A673 (cell line): ENCODE measurements around the gene CA4. TPM values are rescaled to one million over a fixed set of nuclear protein-coding genes. Genes with fewer than 3 reads are reported as not detected.
"Not testable (repeated sequence)": the region's sequence is repeated elsewhere in the genome, so short reads cannot be mapped to it uniquely, and the experiment has no call there.

Source experiments
- BruUV-seq: library from RNA; stranded (reverse); fragments of 400-500 nt; replicated peaks from 2 replicates; lab custom pipeline; 2021; lab: Mats Ljungman, UMichigan
- CTCF ChIA-PET: fragments of 300-600 bp; sonication (Branson Sonifier 250); formaldehyde crosslinking; loops from one replicate; lab custom pipeline; 2022; ENCODE audit warnings: antibody characterized with exemption; lab: Charles Lee
- POLR2A ChIA-PET: fragments of 300-600 bp; sonication (Branson Sonifier 250); formaldehyde crosslinking; loops from one replicate; lab custom pipeline; 2022; ENCODE audit warnings: antibody characterized with exemption; ENCODE audit not compliant: low non-redundant PET; lab: Charles Lee
- DNase-seq: peaks from one replicate; pipeline ENCODE4 v3.0.0-alpha.2; 2015; ENCODE audit warnings: low spot score
- H3K27ac ChIP-seq: fragments of 200-600 bp; sonication (generic); 2 replicates; pipeline ENCODE4 v1.5.1; 2016; ENCODE audit warnings: mixed run types, low read depth, mild to moderate bottlenecking, mixed read lengths, antibody characterized with exemption, low read length; ENCODE audit not compliant: poor library complexity, severe bottlenecking
- H3K27me3 ChIP-seq: fragments of 200-600 bp; sonication (generic); replicated peaks from 2 replicates; pipeline ENCODE4 v1.6.1; 2017; ENCODE audit warnings: mixed run types, low read depth, mild to moderate bottlenecking, mixed read lengths, antibody characterized with exemption, low read length; ENCODE audit not compliant: insufficient read depth, poor library complexity
- H3K36me3 ChIP-seq: fragments of 200-600 bp; sonication (generic); 2 replicates; pipeline ENCODE4 v1.6.1; 2016; ENCODE audit warnings: mixed run types, mild to moderate bottlenecking, mixed read lengths, antibody characterized with exemption, low read length; ENCODE audit not compliant: insufficient read depth, poor library complexity, severe bottlenecking
- H3K4me1 ChIP-seq: fragments of 200-600 bp; sonication (generic); 2 replicates; pipeline ENCODE4 v1.6.1; 2017; ENCODE audit warnings: mixed run types, mild to moderate bottlenecking, mixed read lengths, antibody characterized with exemption, low read length; ENCODE audit not compliant: insufficient read depth, poor library complexity, severe bottlenecking
- H3K4me3 ChIP-seq: fragments of 200-600 bp; sonication (generic); 2 replicates; pipeline ENCODE4 v1.5.1; 2016; ENCODE audit warnings: low read depth, mixed run types, mild to moderate bottlenecking, mixed read lengths, low read length; ENCODE audit not compliant: poor library complexity, severe bottlenecking
- H3K9me3 ChIP-seq: fragments of 200-600 bp; sonication (generic); 2 replicates; pipeline ENCODE4 v1.6.1; 2016; ENCODE audit warnings: mixed run types, low read depth, mild to moderate bottlenecking, mixed read lengths, antibody characterized with exemption, low read length; ENCODE audit not compliant: poor library complexity, severe bottlenecking
- CTCF ChIP-seq: fragments of 300-800, 200-600 bp; sonication (generic); conservative IDR thresholded peaks from 2 replicates; pipeline ENCODE4 v1.5.1; 2017; ENCODE audit warnings: low read depth, mild to moderate bottlenecking, antibody characterized with exemption, low read length, moderate library complexity, mixed read lengths
- EZH2 ChIP-seq: fragments of 200-600 bp; sonication (generic); IDR thresholded peaks from 2 replicates; pipeline ENCODE4 v1.6.1; 2017; ENCODE audit warnings: borderline replicate concordance, low read depth, mild to moderate bottlenecking, mixed read lengths, antibody characterized with exemption, low read length; ENCODE audit not compliant: poor library complexity, severe bottlenecking
- intact Hi-C: fragments of 100-400 bp; cut with micrococcal nuclease; formaldehyde crosslinking; loops from one replicate; pipeline ENCODE4 v1.10.0; 2022; ENCODE audit not compliant: unreplicated experiment
- total RNA-seq: library from RNA; stranded (reverse); gene quantifications from 2 replicates; pipeline ENCODE4 v1.2.3, GENCODE V29; 2021

The CA4 gene
- total RNA-seq, 1 experiment from 2014 or later, result not detected

GRCh38 chr17:60108309-60108708 is 41.5 kb upstream of the CA4 start:
- POLR2A ChIA-PET, CTCF ChIA-PET, H3K27me3 ChIP-seq, H3K4me3 ChIP-seq, H3K36me3 ChIP-seq, H3K9me3 ChIP-seq, BruUV-seq, DNase-seq, H3K27ac ChIP-seq, H3K4me1 ChIP-seq: not testable (repeated sequence)
- TF ChIP-seq CTCF, result 0 out of 2 replicates have a peak, but pooled peaks have one; percentile 7
- intact Hi-C loops, result loop anchor here (10.0 kb wide), 1 partner anchor 326 kb away; no protein-coding TSS in a partner anchor

GRCh38 chr17:60108712-60109111 is 41.1 kb upstream of the CA4 start:
- DNase-seq, result no peak
- POLR2A ChIA-PET, result no interaction called here

GRCh38 chr17:60109161-60109560 is 40.6 kb upstream of the CA4 start:
- intact Hi-C loops, result loop anchor here (10.0 kb wide), 1 partner anchor 326 kb away; no protein-coding TSS in a partner anchor
- no peaks in the 10 kb centered on the region for H3K36me3 ChIP-seq
- TF ChIP-seq EZH2 (no peak), CTCF (no peak)
- H3K27me3 ChIP-seq, result no peaks in the 10 kb centered on the region
- BruUV-seq, result no TSS peak
- H3K27ac ChIP-seq, result no peak overlapping the region
- ChIA-PET CTCF (interaction anchor here (0.7 kb wide), 1 partner anchor 549 kb away, joined by 3 read pairs; no protein-coding TSS in a partner anchor), POLR2A (no interaction called here)
- H3K9me3 ChIP-seq, result no peaks in the 10 kb centered on the region
- no peak overlapping the region for H3K4me3 ChIP-seq
- no peak for DNase-seq
- no peaks in the 10 kb centered on the region for H3K4me1 ChIP-seq

More at GRCh38 chr17:60108712-60109111, 41.1 kb upstream of the CA4 start:
- Histone ChIP-seq H3K4me1 (no peaks in the 10 kb centered on the region), H3K27ac (no peak overlapping the region), H3K9me3 (no peaks in the 10 kb centered on the region), H3K27me3 (no peaks in the 10 kb centered on the region), H3K36me3 (no peaks in the 10 kb centered on the region), H3K4me3 (no peak overlapping the region)
- no TSS peak for BruUV-seq
- TF ChIP-seq CTCF, result no peak
- no peak for TF ChIP-seq EZH2
- CTCF ChIA-PET, result interaction anchor here (0.7 kb wide), 1 partner anchor 549 kb away, joined by 3 read pairs; no protein-coding TSS in a partner anchor
- intact Hi-C loops, result loop anchor here (10.0 kb wide), 1 partner anchor 326 kb away; no protein-coding TSS in a partner anchor
